ENCODE measurements around the gene LAMC2. TPM values are rescaled to one million over a fixed set of nuclear protein-coding genes. Genes with fewer than 3 reads are reported as not detected.

Gene LAMC2
- total RNA-seq, 4 donors from 2014 or later: 2.6 to 23.3 (median 7.3) TPM

DNA sequence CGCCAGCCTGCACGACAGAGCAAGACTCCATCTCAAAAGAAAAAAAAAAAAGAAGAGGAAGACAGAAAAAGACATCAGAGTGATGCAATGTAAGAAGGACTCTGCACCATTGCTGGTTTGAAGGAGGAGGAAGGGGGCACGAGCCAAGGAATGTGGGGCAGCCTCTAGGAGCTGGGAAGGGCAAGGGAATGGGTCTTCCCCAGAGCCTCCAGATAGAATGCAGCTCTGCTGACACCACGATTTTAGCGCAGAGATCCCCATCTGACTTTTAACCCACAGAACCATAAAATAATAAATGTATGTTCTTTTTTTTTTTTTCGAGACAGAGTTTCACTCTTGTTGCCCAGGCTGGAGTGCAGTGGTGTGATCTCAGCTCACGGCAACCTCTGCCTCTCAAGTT is 33.9 kb upstream of the LAMC2 start:
- TF ChIP-seq, protein P1, sequence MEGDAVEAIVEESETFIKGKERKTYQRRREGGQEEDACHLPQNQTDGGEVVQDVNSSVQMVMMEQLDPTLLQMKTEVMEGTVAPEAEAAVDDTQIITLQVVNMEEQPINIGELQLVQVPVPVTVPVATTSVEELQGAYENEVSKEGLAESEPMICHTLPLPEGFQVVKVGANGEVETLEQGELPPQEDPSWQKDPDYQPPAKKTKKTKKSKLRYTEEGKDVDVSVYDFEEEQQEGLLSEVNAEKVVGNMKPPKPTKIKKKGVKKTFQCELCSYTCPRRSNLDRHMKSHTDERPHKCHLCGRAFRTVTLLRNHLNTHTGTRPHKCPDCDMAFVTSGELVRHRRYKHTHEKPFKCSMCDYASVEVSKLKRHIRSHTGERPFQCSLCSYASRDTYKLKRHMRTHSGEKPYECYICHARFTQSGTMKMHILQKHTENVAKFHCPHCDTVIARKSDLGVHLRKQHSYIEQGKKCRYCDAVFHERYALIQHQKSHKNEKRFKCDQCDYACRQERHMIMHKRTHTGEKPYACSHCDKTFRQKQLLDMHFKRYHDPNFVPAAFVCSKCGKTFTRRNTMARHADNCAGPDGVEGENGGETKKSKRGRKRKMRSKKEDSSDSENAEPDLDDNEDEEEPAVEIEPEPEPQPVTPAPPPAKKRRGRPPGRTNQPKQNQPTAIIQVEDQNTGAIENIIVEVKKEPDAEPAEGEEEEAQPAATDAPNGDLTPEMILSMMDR (IDR thresholded peaks at IDR 0.05): no peak
- ATAC-seq (ENCODE audit: low FRiP score) (no peak), DNase-seq (ENCODE audit: low spot score) (no peak)

DNA sequence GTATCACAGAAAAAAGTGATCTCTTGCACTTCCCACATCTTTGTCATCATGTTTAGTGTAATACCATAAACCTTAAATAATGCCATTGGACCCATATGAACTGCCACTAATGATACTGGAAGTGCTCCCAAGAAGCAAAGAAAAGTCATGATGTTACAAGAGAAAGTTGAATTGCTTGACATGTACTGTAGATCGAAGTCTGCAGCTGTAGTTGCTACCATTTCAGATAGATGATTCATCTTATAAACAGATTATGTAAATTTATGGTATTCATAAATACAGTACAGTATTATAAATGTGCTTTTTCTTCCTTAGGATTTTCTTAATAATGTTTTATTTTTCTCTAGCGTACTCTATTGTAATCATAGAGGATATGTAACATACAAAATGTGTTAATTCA is 30.1 kb upstream of the LAMC2 start:
- no peak for ATAC-seq (ENCODE audit: low FRiP score)
- DNase-seq (ENCODE audit: low spot score): no peak
- TF ChIP-seq, protein P1 (IDR thresholded peaks at IDR 0.05): no peak

DNA sequence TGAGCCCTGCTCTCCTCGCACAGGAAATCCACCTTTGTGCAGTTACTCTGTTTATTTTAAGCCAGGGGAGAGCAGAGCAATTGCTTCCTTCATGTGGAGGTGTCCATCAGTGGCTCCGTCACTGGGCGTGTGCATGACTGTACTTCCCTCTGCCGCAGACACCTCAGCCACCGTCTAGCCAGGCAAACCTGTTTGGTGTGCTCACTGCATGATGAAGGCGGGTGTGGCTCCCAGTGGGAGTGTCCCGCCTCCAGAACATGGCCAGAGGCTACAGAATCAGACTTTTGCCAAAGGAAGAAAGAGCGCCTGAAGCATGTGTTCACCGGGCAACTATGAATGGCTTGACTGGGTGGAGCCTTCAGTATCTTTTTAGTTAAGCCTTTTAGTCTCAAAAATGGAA is 26.1 kb upstream of the LAMC2 start:
- peak; percentile 25 for ATAC-seq (ENCODE audit: low FRiP score)
- TF ChIP-seq, protein P1 (IDR thresholded peaks at IDR 0.05): no peak

DNA sequence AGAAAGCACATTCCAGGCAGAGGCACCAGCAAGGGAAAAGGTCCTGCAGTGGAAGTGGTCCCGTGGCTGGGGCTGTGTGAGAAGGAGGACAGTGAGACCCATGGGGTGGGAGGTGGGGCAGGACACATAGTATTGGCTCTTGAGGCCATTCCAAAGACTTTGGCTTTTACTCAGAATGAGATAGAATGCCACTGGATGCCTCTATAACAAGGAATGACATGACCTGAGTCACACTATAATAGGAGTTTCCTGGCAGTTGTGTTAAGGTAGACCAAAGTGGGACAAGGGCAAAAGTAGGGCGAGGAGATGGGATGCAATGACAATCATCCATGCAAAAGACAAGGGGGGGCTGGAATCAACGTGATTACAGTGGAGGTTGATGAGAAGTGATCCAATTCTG is 24.7 kb upstream of the LAMC2 start:
- no peak for DNase-seq (ENCODE audit: low spot score)

More for the DNA sequence above, 26.1 kb upstream of the LAMC2 start:
- DNase-seq (ENCODE audit: low spot score): no peak

DNA sequence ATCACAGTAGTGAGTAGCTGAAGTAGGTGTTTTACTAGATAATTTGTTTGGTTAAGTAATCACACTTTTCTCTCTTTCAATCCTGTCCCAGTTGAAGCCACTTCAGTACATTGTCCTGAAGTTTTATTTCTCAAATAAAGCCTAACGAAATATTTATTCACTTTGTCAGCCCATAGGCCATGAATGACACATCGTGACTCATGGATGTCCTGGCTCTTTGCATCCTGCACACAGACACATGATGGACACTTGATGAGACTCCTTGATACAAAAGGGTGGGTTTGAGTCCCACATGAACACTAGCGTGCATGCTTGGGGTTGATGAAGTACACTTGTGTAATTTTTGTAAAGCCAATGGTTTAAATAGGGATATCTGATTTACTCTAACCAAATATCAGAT is 22.7 kb upstream of the LAMC2 start:
- TF ChIP-seq, protein P1 (IDR thresholded peaks at IDR 0.05): no peak
- DNase-seq (ENCODE audit: low spot score): no peak
- no peak for ATAC-seq (ENCODE audit: low FRiP score)

More for the DNA sequence above, 24.7 kb upstream of the LAMC2 start:
- TF ChIP-seq, protein P1 (IDR thresholded peaks at IDR 0.05): no peak
- ATAC-seq (ENCODE audit: low FRiP score): no peak

DNA sequence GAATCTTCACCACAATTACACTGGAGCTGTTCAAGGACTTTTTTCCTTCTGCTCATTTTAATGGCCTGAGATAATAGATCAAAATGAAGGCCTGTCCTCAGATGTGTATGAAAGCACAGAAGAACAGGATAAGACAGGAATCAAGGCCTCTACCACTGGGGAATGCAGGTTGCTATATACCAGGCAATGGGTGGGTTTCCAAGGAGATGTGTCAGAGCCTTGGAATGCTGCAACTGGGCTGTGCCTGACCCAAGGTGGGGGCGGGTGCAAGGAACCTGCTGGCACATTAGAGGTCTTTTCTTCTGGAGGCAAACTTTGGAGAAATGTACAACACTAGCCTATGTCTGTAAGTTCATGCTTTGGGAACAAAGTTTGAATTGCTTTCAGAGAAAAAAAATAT is 21.7 kb upstream of the LAMC2 start:
- TF ChIP-seq, protein P1 (IDR thresholded peaks at IDR 0.05): no peak
- peak; percentile 75 for ATAC-seq (ENCODE audit: low FRiP score)
- DNase-seq (ENCODE audit: low spot score): no peak

DNA sequence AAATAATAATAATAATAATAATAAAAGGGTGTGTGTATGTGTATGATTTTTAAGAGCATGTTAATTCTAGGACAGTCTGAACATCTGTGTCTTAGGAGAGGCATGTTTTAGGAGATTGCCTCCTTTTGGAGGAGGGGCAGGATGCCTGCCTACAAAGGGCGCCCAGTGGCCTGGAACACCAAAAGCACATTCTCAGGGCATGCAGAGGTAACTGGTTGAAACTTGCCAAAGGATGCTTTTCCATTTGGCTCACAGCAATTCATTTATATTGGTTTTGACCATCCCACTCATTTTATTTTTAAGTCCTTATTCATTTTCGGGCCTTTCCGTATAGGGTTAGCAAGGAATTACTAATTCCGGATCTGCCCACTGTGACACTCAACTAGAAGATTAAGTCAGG is 21.1 kb upstream of the LAMC2 start:
- ATAC-seq (ENCODE audit: low FRiP score): no peak
- TF ChIP-seq, protein P1 (IDR thresholded peaks at IDR 0.05): no peak
- no peak for DNase-seq (ENCODE audit: low spot score)
